SK-N-SH treated with all-trans-retinoic acid at 6 μM for 48 hours (cell line): Measurements from ENCODE around the gene KIRREL2.
"Not testable (repeated sequence)": the region's sequence is repeated elsewhere in the genome, so short reads cannot be mapped to it uniquely, and the experiment has no call there.

Experiments
- ATAC-seq: fragments of 200-7000 bp; cut with Tn5 transposase; 3 replicates; pipeline ENCODE4 v1.9.1; 2020; ENCODE audit warnings: mild to moderate bottlenecking, moderate library complexity
- ARNTL ChIP-seq: fragments of 450-650 bp; formaldehyde crosslinking; IDR thresholded peaks from 2 replicates; pipeline ENCODE4 v1.5.0; 2020; ENCODE audit warnings: low read depth, mild to moderate bottlenecking, moderate library complexity, borderline replicate concordance
- BACH2 ChIP-seq: fragments of 250-450 bp; sonication (Bioruptor Pico); IDR thresholded peaks from 2 replicates; pipeline ENCODE4 v1.9.0; 2021; ENCODE audit warnings: mild to moderate bottlenecking, borderline replicate concordance
- CSRNP3 ChIP-seq: fragments of 250-450 bp; sonication (Bioruptor Pico); IDR thresholded peaks from 2 replicates; pipeline ENCODE4 v1.5.1; 2021; ENCODE audit warnings: mild to moderate bottlenecking, moderate library complexity
- ESRRG ChIP-seq: fragments of 250-450 bp; sonication (Bioruptor Pico); IDR thresholded peaks from 2 replicates; pipeline ENCODE4 v1.6.1; 2021; ENCODE audit warnings: mild to moderate bottlenecking
- GLIS3 ChIP-seq: fragments of 250-450 bp; sonication (Bioruptor Pico); IDR thresholded peaks from 2 replicates; pipeline ENCODE4 v1.5.0; 2020; ENCODE audit warnings: mild to moderate bottlenecking, moderate library complexity
- OSR1 ChIP-seq: fragments of 250-450 bp; sonication (Bioruptor Pico); IDR thresholded peaks from 2 replicates; pipeline ENCODE4 v1.8.0; 2022; ENCODE audit warnings: moderate library complexity, mild to moderate bottlenecking, inconsistent platforms
- POU6F1 ChIP-seq: fragments of 250-450 bp; sonication (Bioruptor Pico); IDR thresholded peaks from 2 replicates; pipeline ENCODE4 v1.8.0; 2021; ENCODE audit warnings: low read depth, mild to moderate bottlenecking, moderate library complexity, borderline replicate concordance
- PPARA ChIP-seq: fragments of 250-450 bp; sonication (Bioruptor Pico); IDR thresholded peaks from 2 replicates; pipeline ENCODE4 v1.5.0; 2020; ENCODE audit warnings: mild to moderate bottlenecking, borderline replicate concordance
- SNAI2 ChIP-seq: fragments of 250-450 bp; sonication (Bioruptor Pico); IDR thresholded peaks from 2 replicates; pipeline ENCODE4 v1.5.0; 2020; ENCODE audit warnings: mild to moderate bottlenecking, moderate library complexity
- TSHZ2 ChIP-seq: fragments of 250-450 bp; sonication (Bioruptor Pico); IDR thresholded peaks from 2 replicates; pipeline ENCODE4 v1.5.0; 2020; ENCODE audit warnings: mild to moderate bottlenecking, moderate library complexity
- ZC3H10 ChIP-seq: fragments of 250-450 bp; sonication (Bioruptor Pico); IDR thresholded peaks from 2 replicates; pipeline ENCODE4 v1.5.1; 2021; ENCODE audit warnings: mild to moderate bottlenecking, moderate library complexity
- ZNF70 ChIP-seq: fragments of 450-650 bp; formaldehyde crosslinking; IDR thresholded peaks from 2 replicates; pipeline ENCODE4 v1.5.0; 2020; ENCODE audit warnings: mild to moderate bottlenecking, moderate library complexity
- ZNF8 ChIP-seq: fragments of 450-650 bp; formaldehyde crosslinking; IDR thresholded peaks from 2 replicates; pipeline ENCODE4 v1.5.0; 2020; ENCODE audit warnings: mild to moderate bottlenecking, moderate library complexity
- TF ChIP-seq, protein P1 (sequence below): fragments of 250-450 bp; sonication (Bioruptor Pico); IDR thresholded peaks from 2 replicates; pipeline ENCODE4 v1.8.0; 2020; ENCODE audit warnings: mild to moderate bottlenecking, moderate library complexity, borderline replicate concordance
- TF ChIP-seq, protein P2 (sequence below): fragments of 250-450 bp; sonication (Bioruptor Pico); IDR thresholded peaks from 2 replicates; pipeline ENCODE4 v1.5.1; 2020; ENCODE audit warnings: low read depth, mild to moderate bottlenecking, moderate library complexity

The KIRREL2 gene

GRCh38 chr19:35868172-35868822 is 11.6 kb downstream of the KIRREL2 start, which contains the start of gene APLP1:
APLP1 (plus strand) TSS chr19:35868574; CDS start chr19:35868637, 63 bp downstream.
- peak; percentile 65 for ATAC-seq
- TF ChIP-seq, protein P1, sequence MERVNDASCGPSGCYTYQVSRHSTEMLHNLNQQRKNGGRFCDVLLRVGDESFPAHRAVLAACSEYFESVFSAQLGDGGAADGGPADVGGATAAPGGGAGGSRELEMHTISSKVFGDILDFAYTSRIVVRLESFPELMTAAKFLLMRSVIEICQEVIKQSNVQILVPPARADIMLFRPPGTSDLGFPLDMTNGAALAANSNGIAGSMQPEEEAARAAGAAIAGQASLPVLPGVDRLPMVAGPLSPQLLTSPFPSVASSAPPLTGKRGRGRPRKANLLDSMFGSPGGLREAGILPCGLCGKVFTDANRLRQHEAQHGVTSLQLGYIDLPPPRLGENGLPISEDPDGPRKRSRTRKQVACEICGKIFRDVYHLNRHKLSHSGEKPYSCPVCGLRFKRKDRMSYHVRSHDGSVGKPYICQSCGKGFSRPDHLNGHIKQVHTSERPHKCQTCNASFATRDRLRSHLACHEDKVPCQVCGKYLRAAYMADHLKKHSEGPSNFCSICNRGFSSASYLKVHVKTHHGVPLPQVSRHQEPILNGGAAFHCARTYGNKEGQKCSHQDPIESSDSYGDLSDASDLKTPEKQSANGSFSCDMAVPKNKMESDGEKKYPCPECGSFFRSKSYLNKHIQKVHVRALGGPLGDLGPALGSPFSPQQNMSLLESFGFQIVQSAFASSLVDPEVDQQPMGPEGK (CRISPR knock-in tag), result no peak
- TF ChIP-seq ZNF8 (CRISPR knock-in tag), result no peak

DNA sequence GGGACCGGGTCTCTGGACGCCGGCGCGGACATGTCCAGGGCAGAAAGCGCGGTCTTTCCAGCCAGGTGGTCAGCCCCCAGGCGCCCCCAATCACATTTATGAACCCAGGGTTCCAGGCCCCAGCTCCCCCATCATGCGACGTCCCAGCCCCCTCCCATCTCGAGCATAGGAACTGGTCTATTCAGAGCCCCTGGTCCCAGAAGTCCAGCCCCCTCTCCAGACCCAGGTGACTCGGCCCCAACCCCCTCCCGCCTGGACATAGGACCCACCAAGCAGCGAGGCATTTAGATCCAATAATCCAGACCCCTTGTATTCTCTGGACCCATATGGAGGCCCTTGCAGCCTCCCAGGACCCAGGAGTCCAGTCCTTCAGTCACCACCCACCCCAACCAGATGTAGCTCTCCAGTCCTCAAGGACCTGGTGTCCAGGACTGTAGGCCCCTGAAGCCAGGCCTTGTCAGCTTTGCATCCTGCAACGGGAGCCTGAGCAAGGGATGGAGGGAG is 12.2 kb downstream of the KIRREL2 start:
- TF ChIP-seq ZC3H10 (CRISPR knock-in tag) (no peak), ZNF70 (CRISPR knock-in tag) (no peak), TSHZ2 (CRISPR knock-in tag) (no peak), CSRNP3 (CRISPR knock-in tag) (no peak), OSR1 (CRISPR knock-in tag) (no peak), ZNF8 (CRISPR knock-in tag) (no peak)
- TF ChIP-seq, protein P2, sequence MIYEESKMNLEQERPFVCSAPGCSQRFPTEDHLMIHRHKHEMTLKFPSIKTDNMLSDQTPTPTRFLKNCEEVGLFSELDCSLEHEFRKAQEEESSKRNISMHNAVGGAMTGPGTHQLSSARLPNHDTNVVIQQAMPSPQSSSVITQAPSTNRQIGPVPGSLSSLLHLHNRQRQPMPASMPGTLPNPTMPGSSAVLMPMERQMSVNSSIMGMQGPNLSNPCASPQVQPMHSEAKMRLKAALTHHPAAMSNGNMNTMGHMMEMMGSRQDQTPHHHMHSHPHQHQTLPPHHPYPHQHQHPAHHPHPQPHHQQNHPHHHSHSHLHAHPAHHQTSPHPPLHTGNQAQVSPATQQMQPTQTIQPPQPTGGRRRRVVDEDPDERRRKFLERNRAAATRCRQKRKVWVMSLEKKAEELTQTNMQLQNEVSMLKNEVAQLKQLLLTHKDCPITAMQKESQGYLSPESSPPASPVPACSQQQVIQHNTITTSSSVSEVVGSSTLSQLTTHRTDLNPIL (CRISPR knock-in tag), result no peak
- peak; percentile 45 for ATAC-seq

GRCh38 chr19:35869327-35870123 is 12.8 kb downstream of the KIRREL2 start:
- peak; percentile 91 for ATAC-seq
- no peak for TF ChIP-seq SNAI2
- TF ChIP-seq ZNF70 (CRISPR knock-in tag), result peak; percentile 85

DNA sequence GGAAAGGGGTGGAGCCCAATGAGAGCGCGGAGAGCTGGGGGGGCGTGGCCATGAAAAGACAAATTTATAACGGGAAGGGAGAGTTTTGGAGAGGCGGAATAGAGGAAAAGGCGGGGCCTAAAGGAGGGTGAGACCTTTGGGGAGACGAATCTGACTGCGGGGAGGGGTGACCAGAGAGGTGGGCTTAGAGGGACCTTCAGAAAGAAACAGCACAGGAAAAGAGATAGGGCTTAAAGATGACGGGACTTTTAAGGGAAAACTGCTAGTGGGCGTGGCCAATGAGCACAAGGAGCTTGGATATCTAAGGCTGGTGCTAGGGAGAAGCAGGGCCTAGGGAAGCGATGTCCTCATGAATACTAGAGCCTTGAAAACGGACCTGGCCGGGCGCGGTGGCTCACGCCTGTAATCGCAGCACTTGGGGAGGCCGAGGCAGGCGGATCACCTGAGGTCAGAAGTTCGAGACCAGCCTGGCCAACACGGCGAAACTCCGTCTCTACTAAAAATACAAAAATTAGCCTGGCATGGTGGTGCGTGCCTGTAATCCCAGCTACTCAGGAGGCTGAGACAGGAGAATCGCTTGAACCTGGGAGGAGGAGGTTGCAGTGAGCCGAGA is 13.5 kb downstream of the KIRREL2 start:
- not testable (repeated sequence) for ATAC-seq

DNA sequence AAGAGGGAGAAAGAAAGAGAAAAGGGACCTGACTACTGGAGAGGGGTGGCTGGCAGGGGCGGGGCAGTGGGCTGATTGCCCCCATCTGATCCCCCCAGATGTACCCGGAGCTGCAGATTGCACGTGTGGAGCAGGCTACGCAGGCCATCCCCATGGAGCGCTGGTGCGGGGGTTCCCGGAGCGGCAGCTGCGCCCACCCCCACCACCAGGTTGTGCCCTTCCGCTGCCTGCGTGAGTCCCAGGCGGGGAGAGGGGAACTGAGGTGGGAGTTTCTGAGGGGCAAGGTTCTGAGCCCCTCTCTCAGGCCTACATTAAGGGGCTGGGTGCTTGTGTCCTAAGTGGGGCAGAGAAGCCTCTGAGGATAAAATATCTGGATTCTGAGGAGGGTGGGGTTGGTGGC is 14.1 kb downstream of the KIRREL2 start:
- no peak for ATAC-seq
- TF ChIP-seq ARNTL (CRISPR knock-in tag) (no peak), PPARA (CRISPR knock-in tag) (no peak), SNAI2 (no peak), ZNF8 (CRISPR knock-in tag) (no peak), BACH2 (CRISPR knock-in tag) (no peak), POU6F1 (no peak), ZNF70 (CRISPR knock-in tag) (no peak), GLIS3 (no peak), ESRRG (CRISPR knock-in tag) (no peak)
- TF ChIP-seq, protein P1 (CRISPR knock-in tag), result no peak
- TF ChIP-seq, protein P2 (CRISPR knock-in tag), result no peak
